ENCODE results near the gene SLIT3. TPM values are rescaled to one million over a fixed set of nuclear protein-coding genes. Genes with fewer than 3 reads are reported as not detected.

Gene SLIT3
- total and polyA plus RNA-seq, 2 experiments from 2014 or later: 0.59 to 0.71 TPM

DNA sequence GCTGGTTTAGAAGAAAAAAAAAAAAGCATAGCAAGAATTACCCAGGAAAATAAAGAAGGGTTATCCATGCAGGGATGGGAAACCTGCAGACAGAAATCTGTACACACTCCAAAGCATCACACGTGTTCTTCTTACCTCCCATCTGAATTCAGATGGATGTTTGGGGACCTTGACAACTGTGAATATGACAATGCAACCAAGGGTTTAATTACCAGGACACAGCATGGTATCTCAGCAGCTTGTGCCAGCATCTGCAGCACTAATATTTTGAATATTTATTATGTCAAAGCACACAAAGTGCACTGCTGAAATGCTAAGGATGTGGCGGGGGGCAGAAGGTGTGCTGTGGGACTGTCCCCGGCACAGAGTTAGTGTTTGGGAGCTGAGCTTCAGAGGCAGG lies 47.9 kb downstream of the SLIT3 start:
- Mint-ChIP-seq H3K4me3 (no peak overlapping the region), H3K27ac (no peak overlapping the region), H3K36me3 (ENCODE audit: low read depth) (no peaks in the 10 kb centered on the region; the same call in 2 of the 3 replicates), H3K9me3 (no peaks in the 10 kb centered on the region), H3K27me3 (ENCODE audit: insufficient read depth, low read depth, poor library complexity) (no peaks in the 10 kb centered on the region), H3K4me1 (no peaks in the 10 kb centered on the region)
- no peak overlapping the region for H2AFZ ChIP-seq
- H3K27ac ChIP-seq (ENCODE audit: low read depth): no peak overlapping the region
- H3K4me2 ChIP-seq: no peak overlapping the region
- ATAC-seq: no peak
- no peaks in the 10 kb centered on the region for H4K20me1 ChIP-seq (replicated peaks; ENCODE audit: insufficient read depth)
- H3K4me3 ChIP-seq: no peak overlapping the region
- no peak for DNase-seq (ENCODE audit: low spot score)
- H3K36me3 ChIP-seq (ENCODE audit: insufficient read depth): no peaks in the 10 kb centered on the region
- TF ChIP-seq JUNB (IDR thresholded peaks at IDR 0.05; ENCODE audit: unreplicated experiment) (no peak), POLR2AphosphoS5 (IDR thresholded peaks at IDR 0.05; ENCODE audit: low read depth) (no peak), ZNF331 (CRISPR knock-in tag; IDR thresholded peaks at IDR 0.05; ENCODE audit: low read depth) (no peak), EZH2 (IDR thresholded peaks at IDR 0.05; ENCODE audit: low read depth, unreplicated experiment) (no peak), ZNF114 (CRISPR knock-in tag; IDR thresholded peaks at IDR 0.05) (no peak), CREB1 (CRISPR knock-in tag; IDR thresholded peaks at IDR 0.05; ENCODE audit: low read depth) (no peak)
- TF ChIP-seq, protein P1, sequence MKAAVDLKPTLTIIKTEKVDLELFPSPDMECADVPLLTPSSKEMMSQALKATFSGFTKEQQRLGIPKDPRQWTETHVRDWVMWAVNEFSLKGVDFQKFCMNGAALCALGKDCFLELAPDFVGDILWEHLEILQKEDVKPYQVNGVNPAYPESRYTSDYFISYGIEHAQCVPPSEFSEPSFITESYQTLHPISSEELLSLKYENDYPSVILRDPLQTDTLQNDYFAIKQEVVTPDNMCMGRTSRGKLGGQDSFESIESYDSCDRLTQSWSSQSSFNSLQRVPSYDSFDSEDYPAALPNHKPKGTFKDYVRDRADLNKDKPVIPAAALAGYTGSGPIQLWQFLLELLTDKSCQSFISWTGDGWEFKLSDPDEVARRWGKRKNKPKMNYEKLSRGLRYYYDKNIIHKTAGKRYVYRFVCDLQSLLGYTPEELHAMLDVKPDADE (IDR thresholded peaks at IDR 0.05): no peak
- TF ChIP-seq, protein P2, sequence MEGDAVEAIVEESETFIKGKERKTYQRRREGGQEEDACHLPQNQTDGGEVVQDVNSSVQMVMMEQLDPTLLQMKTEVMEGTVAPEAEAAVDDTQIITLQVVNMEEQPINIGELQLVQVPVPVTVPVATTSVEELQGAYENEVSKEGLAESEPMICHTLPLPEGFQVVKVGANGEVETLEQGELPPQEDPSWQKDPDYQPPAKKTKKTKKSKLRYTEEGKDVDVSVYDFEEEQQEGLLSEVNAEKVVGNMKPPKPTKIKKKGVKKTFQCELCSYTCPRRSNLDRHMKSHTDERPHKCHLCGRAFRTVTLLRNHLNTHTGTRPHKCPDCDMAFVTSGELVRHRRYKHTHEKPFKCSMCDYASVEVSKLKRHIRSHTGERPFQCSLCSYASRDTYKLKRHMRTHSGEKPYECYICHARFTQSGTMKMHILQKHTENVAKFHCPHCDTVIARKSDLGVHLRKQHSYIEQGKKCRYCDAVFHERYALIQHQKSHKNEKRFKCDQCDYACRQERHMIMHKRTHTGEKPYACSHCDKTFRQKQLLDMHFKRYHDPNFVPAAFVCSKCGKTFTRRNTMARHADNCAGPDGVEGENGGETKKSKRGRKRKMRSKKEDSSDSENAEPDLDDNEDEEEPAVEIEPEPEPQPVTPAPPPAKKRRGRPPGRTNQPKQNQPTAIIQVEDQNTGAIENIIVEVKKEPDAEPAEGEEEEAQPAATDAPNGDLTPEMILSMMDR (conservative IDR thresholded peaks at IDR 0.05; ENCODE audit: low read depth in 2 of 2): no peak
- TF ChIP-seq, protein P3, sequence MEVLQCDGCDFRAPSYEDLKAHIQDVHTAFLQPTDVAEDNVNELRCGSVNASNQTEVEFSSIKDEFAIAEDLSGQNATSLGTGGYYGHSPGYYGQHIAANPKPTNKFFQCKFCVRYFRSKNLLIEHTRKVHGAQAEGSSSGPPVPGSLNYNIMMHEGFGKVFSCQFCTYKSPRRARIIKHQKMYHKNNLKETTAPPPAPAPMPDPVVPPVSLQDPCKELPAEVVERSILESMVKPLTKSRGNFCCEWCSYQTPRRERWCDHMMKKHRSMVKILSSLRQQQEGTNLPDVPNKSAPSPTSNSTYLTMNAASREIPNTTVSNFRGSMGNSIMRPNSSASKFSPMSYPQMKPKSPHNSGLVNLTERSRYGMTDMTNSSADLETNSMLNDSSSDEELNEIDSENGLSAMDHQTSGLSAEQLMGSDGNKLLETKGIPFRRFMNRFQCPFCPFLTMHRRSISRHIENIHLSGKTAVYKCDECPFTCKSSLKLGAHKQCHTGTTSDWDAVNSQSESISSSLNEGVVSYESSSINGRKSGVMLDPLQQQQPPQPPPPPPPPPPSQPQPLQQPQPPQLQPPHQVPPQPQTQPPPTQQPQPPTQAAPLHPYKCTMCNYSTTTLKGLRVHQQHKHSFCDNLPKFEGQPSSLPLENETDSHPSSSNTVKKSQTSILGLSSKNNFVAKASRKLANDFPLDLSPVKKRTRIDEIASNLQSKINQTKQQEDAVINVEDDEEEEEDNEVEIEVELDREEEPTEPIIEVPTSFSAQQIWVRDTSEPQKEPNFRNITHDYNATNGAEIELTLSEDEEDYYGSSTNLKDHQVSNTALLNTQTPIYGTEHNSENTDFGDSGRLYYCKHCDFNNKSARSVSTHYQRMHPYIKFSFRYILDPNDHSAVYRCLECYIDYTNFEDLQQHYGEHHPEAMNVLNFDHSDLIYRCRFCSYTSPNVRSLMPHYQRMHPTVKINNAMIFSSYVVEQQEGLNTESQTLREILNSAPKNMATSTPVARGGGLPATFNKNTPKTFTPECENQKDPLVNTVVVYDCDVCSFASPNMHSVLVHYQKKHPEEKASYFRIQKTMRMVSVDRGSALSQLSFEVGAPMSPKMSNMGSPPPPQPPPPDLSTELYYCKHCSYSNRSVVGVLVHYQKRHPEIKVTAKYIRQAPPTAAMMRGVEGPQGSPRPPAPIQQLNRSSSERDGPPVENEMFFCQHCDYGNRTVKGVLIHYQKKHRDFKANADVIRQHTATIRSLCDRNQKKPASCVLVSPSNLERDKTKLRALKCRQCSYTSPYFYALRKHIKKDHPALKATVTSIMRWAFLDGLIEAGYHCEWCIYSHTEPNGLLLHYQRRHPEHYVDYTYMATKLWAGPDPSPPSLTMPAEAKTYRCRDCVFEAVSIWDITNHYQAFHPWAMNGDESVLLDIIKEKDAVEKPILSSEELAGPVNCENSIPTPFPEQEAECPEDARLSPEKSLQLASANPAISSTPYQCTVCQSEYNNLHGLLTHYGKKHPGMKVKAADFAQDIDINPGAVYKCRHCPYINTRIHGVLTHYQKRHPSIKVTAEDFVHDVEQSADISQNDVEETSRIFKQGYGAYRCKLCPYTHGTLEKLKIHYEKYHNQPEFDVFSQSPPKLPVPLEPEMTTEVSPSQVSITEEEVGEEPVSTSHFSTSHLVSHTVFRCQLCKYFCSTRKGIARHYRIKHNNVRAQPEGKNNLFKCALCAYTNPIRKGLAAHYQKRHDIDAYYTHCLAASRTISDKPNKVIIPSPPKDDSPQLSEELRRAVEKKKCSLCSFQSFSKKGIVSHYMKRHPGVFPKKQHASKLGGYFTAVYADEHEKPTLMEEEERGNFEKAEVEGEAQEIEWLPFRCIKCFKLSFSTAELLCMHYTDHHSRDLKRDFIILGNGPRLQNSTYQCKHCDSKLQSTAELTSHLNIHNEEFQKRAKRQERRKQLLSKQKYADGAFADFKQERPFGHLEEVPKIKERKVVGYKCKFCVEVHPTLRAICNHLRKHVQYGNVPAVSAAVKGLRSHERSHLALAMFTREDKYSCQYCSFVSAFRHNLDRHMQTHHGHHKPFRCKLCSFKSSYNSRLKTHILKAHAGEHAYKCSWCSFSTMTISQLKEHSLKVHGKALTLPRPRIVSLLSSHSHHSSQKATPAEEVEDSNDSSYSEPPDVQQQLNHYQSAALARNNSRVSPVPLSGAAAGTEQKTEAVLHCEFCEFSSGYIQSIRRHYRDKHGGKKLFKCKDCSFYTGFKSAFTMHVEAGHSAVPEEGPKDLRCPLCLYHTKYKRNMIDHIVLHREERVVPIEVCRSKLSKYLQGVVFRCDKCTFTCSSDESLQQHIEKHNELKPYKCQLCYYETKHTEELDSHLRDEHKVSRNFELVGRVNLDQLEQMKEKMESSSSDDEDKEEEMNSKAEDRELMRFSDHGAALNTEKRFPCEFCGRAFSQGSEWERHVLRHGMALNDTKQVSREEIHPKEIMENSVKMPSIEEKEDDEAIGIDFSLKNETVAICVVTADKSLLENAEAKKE (CRISPR knock-in tag; IDR thresholded peaks at IDR 0.05): no peak
- TF ChIP-seq, protein P4, sequence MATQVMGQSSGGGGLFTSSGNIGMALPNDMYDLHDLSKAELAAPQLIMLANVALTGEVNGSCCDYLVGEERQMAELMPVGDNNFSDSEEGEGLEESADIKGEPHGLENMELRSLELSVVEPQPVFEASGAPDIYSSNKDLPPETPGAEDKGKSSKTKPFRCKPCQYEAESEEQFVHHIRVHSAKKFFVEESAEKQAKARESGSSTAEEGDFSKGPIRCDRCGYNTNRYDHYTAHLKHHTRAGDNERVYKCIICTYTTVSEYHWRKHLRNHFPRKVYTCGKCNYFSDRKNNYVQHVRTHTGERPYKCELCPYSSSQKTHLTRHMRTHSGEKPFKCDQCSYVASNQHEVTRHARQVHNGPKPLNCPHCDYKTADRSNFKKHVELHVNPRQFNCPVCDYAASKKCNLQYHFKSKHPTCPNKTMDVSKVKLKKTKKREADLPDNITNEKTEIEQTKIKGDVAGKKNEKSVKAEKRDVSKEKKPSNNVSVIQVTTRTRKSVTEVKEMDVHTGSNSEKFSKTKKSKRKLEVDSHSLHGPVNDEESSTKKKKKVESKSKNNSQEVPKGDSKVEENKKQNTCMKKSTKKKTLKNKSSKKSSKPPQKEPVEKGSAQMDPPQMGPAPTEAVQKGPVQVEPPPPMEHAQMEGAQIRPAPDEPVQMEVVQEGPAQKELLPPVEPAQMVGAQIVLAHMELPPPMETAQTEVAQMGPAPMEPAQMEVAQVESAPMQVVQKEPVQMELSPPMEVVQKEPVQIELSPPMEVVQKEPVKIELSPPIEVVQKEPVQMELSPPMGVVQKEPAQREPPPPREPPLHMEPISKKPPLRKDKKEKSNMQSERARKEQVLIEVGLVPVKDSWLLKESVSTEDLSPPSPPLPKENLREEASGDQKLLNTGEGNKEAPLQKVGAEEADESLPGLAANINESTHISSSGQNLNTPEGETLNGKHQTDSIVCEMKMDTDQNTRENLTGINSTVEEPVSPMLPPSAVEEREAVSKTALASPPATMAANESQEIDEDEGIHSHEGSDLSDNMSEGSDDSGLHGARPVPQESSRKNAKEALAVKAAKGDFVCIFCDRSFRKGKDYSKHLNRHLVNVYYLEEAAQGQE (IDR thresholded peaks at IDR 0.05; ENCODE audit: unreplicated experiment): no peak
- H3K27me3 ChIP-seq (ENCODE audit: insufficient read depth): no peaks in the 10 kb centered on the region
- H3K4me1 ChIP-seq (ENCODE audit: insufficient read depth): no peaks in the 10 kb centered on the region
- H3F3A ChIP-seq (replicated peaks; ENCODE audit: low read depth): no peaks in the 10 kb centered on the region
- no peaks in the 10 kb centered on the region for H3K9me2 ChIP-seq (ENCODE audit: insufficient read depth)
- H3K79me2 ChIP-seq (replicated peaks; ENCODE audit: insufficient read depth): no peaks in the 10 kb centered on the region

Data from GM23338 (cell line).